ENCODE data around the gene NLRP2B. TPM values are rescaled to one million over a fixed set of nuclear protein-coding genes. Genes with fewer than 3 reads are reported as not detected.
"Not testable (repeated sequence)": the region's sequence is repeated elsewhere in the genome, so short reads cannot be mapped to it uniquely, and the experiment has no call there.

Gene NLRP2B
- total RNA-seq, 2 experiments from 2014 or later, result not detected

DNA sequence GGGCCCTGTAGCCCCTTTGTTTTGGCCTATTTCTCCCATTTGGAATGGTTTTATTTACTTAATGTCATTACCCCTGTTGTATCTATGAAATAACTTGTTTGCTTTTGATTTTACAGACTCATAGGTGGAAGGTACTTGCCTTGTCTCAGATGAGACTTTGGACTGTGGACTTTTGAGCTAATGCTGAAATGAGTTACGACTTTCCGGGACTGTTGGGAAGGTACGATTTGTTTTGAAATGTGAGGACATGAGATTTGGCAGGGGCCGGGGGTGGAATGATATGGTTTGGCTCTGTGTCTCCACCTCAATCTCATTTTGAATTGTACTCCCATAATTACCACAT lies 39.4 kb downstream of the NLRP2B start:
- intact Hi-C loops (cut with micrococcal nuclease), result no loop called here
- DNase-seq, result no peak
- Mint-ChIP-seq H3K27me3 (no peaks in the 10 kb centered on the region), H3K4me1 (ENCODE audit: low read depth) (no peaks in the 10 kb centered on the region), H3K9me3 (peaks cover 17% of the 10 kb centered on the region), H3K4me3 (no peak overlapping the region), H3K27ac (no peak overlapping the region), H3K36me3 (ENCODE audit: low read depth) (no peaks in the 10 kb centered on the region)
- CTCF ChIA-PET, result no interaction called here
- TF ChIP-seq, protein P1, sequence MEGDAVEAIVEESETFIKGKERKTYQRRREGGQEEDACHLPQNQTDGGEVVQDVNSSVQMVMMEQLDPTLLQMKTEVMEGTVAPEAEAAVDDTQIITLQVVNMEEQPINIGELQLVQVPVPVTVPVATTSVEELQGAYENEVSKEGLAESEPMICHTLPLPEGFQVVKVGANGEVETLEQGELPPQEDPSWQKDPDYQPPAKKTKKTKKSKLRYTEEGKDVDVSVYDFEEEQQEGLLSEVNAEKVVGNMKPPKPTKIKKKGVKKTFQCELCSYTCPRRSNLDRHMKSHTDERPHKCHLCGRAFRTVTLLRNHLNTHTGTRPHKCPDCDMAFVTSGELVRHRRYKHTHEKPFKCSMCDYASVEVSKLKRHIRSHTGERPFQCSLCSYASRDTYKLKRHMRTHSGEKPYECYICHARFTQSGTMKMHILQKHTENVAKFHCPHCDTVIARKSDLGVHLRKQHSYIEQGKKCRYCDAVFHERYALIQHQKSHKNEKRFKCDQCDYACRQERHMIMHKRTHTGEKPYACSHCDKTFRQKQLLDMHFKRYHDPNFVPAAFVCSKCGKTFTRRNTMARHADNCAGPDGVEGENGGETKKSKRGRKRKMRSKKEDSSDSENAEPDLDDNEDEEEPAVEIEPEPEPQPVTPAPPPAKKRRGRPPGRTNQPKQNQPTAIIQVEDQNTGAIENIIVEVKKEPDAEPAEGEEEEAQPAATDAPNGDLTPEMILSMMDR (IDR thresholded peaks at IDR 0.05), result no peak
- POLR2A ChIA-PET, result no interaction called here
- no peak for ATAC-seq

GRCh38 chrX:57629438-57629837 lies 50.6 kb downstream of the NLRP2B start:
- H3K4me1 Mint-ChIP-seq (ENCODE audit: low read depth); ATAC-seq; H3K27ac Mint-ChIP-seq; H3K27me3 Mint-ChIP-seq; H3K4me3 Mint-ChIP-seq; CTCF ChIA-PET; DNase-seq; intact Hi-C loops (cut with micrococcal nuclease); POLR2A ChIA-PET; H3K36me3 Mint-ChIP-seq (ENCODE audit: low read depth): not testable (repeated sequence)
- peaks cover 21% of the 10 kb centered on the region for H3K9me3 Mint-ChIP-seq

Other genes with a start within 250 kb of the NLRP2B start
- 1 to 10 TPM; 6.0 to 6.6 TPM for gene ZXDB, start 88.2 kb downstream of the NLRP2B start, total RNA-seq
- gene ZXDA, start 230.2 kb upstream of the NLRP2B start, total RNA-seq, result 1 to 10 TPM; 3.2 TPM